Vein endothelial cell (primary cell): ENCODE measurements around the gene PPP1R9A. TPM values are rescaled to one million over a fixed set of nuclear protein-coding genes. Genes with fewer than 3 reads are reported as not detected.

Experiments
- small RNA-seq: library from RNA; depleted of rRNA; stranded (forward); fragments of <200 nt; gene quantifications from one replicate; pipeline ENCODE3, GENCODE V24; 2012
- total RNA-seq: library from RNA; depleted of rRNA; stranded (reverse); fragments of >200 nt; gene quantifications from 2 replicates; pipeline ENCODE4 v1.2.3, GENCODE V29; 2012

The PPP1R9A gene
- 9.5 and 10.4 TPM in 2 replicates for total RNA-seq

GRCh38 chr7:94907026-94907810 lies at the start of gene PPP1R9A:
TSS of gene PPP1R9A (plus strand) at chr7:94907594. CDS start at chr7:94910114, 2,520 bp downstream.

GRCh38 chr7:95324431-95324830 lies 417.0 kb downstream of the PPP1R9A start, which contains the start of gene PON1:
TSS of gene PON1 (minus strand) at chr7:95324532. CDS start at chr7:95324475, 57 bp downstream.

Small RNA genes within 50 kb of the gene (small RNA-seq; reads per million reads assigned to genes)
- gene AC002429.1 (not detected), gene HINT1P2 (not detected), gene RNU4-16P (not detected)
